K562 (cell line): ENCODE measurements around the gene ZFP64. TPM values are rescaled to one million over a fixed set of nuclear protein-coding genes. Genes with fewer than 3 reads are reported as not detected.

Source experiments
- ATF7 ChIP-seq: fragments of 450-650 bp; IDR thresholded peaks from 2 replicates; pipeline ENCODE4 v1.7.1; 2014; ENCODE audit warnings: mild to moderate bottlenecking, moderate library complexity
- CREBBP ChIP-seq: IDR thresholded peaks from one replicate; pipeline ENCODE4 v1.6.1; 2012; ENCODE audit warnings: low read depth, mild to moderate bottlenecking, control low read depth, inconsistent platforms, low read length
- DPF2 ChIP-seq: fragments of 450-650 bp; IDR thresholded peaks from 2 replicates; pipeline ENCODE4 v1.6.1; 2016
- ETS2 ChIP-seq: IDR thresholded peaks from 2 replicates; pipeline ENCODE4 v1.6.1; 2016; ENCODE audit warnings: borderline replicate concordance, missing genetic modification characterization, mild to moderate bottlenecking, moderate library complexity, missing compliant biosample characterization; ENCODE audit not compliant: poor library complexity, severe bottlenecking
- FOXM1 ChIP-seq, 2 experiments: fragments of 450-650 bp in 1 of 2; sonication (generic) in 1 of 2; formaldehyde crosslinking in 1 of 2; IDR thresholded peaks; 2 replicates each; pipeline versions ENCODE4 v1.6.1 to v1.9.0; 2017 to 2022; ENCODE audit warnings: low read depth in 2 of 2, mild to moderate bottlenecking in 2 of 2, missing genetic modification reagents in 1 of 2, moderate library complexity in 1 of 2
- GTF2E2 ChIP-seq: fragments of 200-800 bp; sonication (Bioruptor generic); IDR thresholded peaks from 2 replicates; pipeline ENCODE4 v1.6.1; 2016; ENCODE audit warnings: missing genetic modification characterization, missing compliant biosample characterization
- HDAC1 ChIP-seq, 2 experiments: fragments of 450-650 bp; IDR thresholded peaks; 2 replicates each; pipeline ENCODE4 v1.6.1; 2016 to 2017; ENCODE audit warnings: inconsistent platforms in 1 of 2, mild to moderate bottlenecking in 1 of 2, moderate library complexity in 1 of 2
- IRF2 ChIP-seq: sonication (generic); formaldehyde crosslinking; IDR thresholded peaks from 2 replicates; pipeline ENCODE4 v1.8.1; 2022; ENCODE audit warnings: mild to moderate bottlenecking, missing genetic modification reagents
- MAX ChIP-seq: sonication (generic); formaldehyde crosslinking; IDR thresholded peaks from 2 replicates; pipeline ENCODE4 v1.9.0; 2022; ENCODE audit warnings: mild to moderate bottlenecking, missing genetic modification reagents
- MBD2 ChIP-seq: sonication (generic); IDR thresholded peaks from 2 replicates; pipeline ENCODE4 v1.6.1; 2016; ENCODE audit warnings: low read depth, borderline replicate concordance
- PKNOX1 ChIP-seq: fragments of 450-650 bp; IDR thresholded peaks from 2 replicates; pipeline ENCODE4 v1.6.1; 2016
- PRMT5 ChIP-seq: sonication (generic); formaldehyde crosslinking; IDR thresholded peaks from 2 replicates; pipeline ENCODE4 v1.5.0; 2020; ENCODE audit warnings: missing genetic modification reagents
- RUNX1 ChIP-seq: sonication (generic); IDR thresholded peaks from 2 replicates; pipeline ENCODE4 v1.6.1; 2016; ENCODE audit warnings: antibody characterized with exemption, low read depth
- SNIP1 ChIP-seq: fragments of 450-650 bp; IDR thresholded peaks from 2 replicates; pipeline ENCODE4 v1.7.1; 2017; ENCODE audit warnings: low read depth, mild to moderate bottlenecking
- SRSF9 ChIP-seq: fragments of 200-400 bp; formaldehyde crosslinking; IDR thresholded peaks from 2 replicates; pipeline ENCODE4 v1.6.1; 2017; ENCODE audit warnings: low read depth, low read length, borderline replicate concordance
- ZBTB11 ChIP-seq, 3 experiments: fragments of 200-800 bp in 1 of 3; fragments of 250-450 bp in 1 of 3; fragments of 450-650 bp in 1 of 3; sonication (Bioruptor Pico) in 1 of 3; sonication (Bioruptor generic) in 1 of 3; formaldehyde crosslinking in 1 of 3; IDR thresholded peaks; 2 replicates each; pipeline versions ENCODE4 v1.6.1 to v1.8.0; 2016 to 2022; ENCODE audit warnings: mild to moderate bottlenecking in 2 of 3, missing genetic modification characterization in 2 of 3, missing compliant biosample characterization in 1 of 3, moderate library complexity in 1 of 3
- ZFP36 ChIP-seq: fragments of 150-350 bp; IDR thresholded peaks from 2 replicates; pipeline ENCODE4 v1.6.1; 2018; ENCODE audit warnings: low read length, low read depth; ENCODE audit not compliant: partially characterized antibody
- ZKSCAN8 ChIP-seq: fragments of 200-800 bp; sonication (Bioruptor generic); IDR thresholded peaks from 2 replicates; pipeline ENCODE4 v1.6.1; 2016; ENCODE audit warnings: missing genetic modification characterization, missing compliant biosample characterization
- ZNF212 ChIP-seq: fragments of 450-650 bp; formaldehyde crosslinking; IDR thresholded peaks from 2 replicates; pipeline ENCODE4 v1.4.0; 2020; ENCODE audit warnings: mild to moderate bottlenecking
- ZNF431 ChIP-seq: sonication (generic); formaldehyde crosslinking; IDR thresholded peaks from 2 replicates; pipeline ENCODE4 v1.8.0; 2022; ENCODE audit warnings: mild to moderate bottlenecking, missing genetic modification reagents
- ZNF511 ChIP-seq: sonication (generic); formaldehyde crosslinking; IDR thresholded peaks from 2 replicates; pipeline ENCODE4 v1.8.0; 2022; ENCODE audit warnings: mild to moderate bottlenecking, missing genetic modification reagents
- ZNF780A ChIP-seq: fragments of 250-450 bp; sonication (Bioruptor Pico); IDR thresholded peaks from 2 replicates; pipeline ENCODE4 v1.5.0; 2021; ENCODE audit warnings: mild to moderate bottlenecking
- ZNF79 ChIP-seq: fragments of 250-450 bp; sonication (Bioruptor Pico); IDR thresholded peaks from 2 replicates; pipeline ENCODE4 v1.4.0; 2020; ENCODE audit warnings: low read depth, mild to moderate bottlenecking, moderate library complexity
- polyA plus RNA-seq, 8 experiments: library from polyadenylated mRNA; depleted of rRNA in 4 of 8; stranded (reverse) in 5 of 8; unstranded in 3 of 8; fragments of >200 nt; fragmentation: Nextera tagmentation in 2 of 8; fragmentation: Illumina TruSeq in 1 of 8; extraction: Ambion mirVana in 2 of 8; extraction: Trizol in 1 of 8; gene quantifications; 2 replicates each; pipeline versions ENCODE4 v1.2.1 to v1.2.3, GENCODE V29; 2011 to 2014; ENCODE audit warnings: inconsistent platforms in 1 of 8, missing spikeins in 1 of 8
- total RNA-seq, 7 experiments: library from RNA; depleted of rRNA in 6 of 7; stranded (reverse); fragments of >200 nt in 6 of 7; fragmentation: Illumina TruSeq in 2 of 7; extraction: Trizol in 2 of 7; gene quantifications; 2 replicates each; pipeline versions ENCODE4 v1.2.1 to v1.2.3, GENCODE V29; 2011 to 2021; ENCODE audit warnings: low replicate concordance in 1 of 7

Gene ZFP64
- total and polyA plus RNA-seq, 9 of the 15 experiments (the other 6 are each of a cell fraction or from before 2014, with no cell fraction given): 1.4 to 13.4 (median 7.0) TPM

- TF ChIP-seq IRF2 (CRISPR knock-in tag) (no peak), ATF7 (no peak), ZKSCAN8 (CRISPR knock-in tag) (no peak), PKNOX1 (no peak), MBD2 (no peak), SRSF9 (no peak), ZNF79 (no peak), ZBTB11 (CRISPR knock-in tag; IDR thresholded peaks at IDR 0.05) (no peak), GTF2E2 (tag) (no peak), PRMT5 (CRISPR knock-in tag) (no peak), ETS2 (tag) (no peak), ZNF780A (CRISPR knock-in tag) (no peak), SNIP1 (no peak), MAX (peak; percentile 67; the same call in 1 of the 2 replicates), RUNX1 (no peak), FOXM1 (IDR thresholded peaks at IDR 0.05; ENCODE audit: low read depth) (no peak), FOXM1 (CRISPR knock-in tag; IDR thresholded peaks at IDR 0.05; ENCODE audit: low read depth) (0 out of 2 replicates have a peak, but pooled peaks have one; percentile 36), ZNF431 (CRISPR knock-in tag) (0 out of 2 replicates have a peak, but pooled peaks have one; percentile 3), ZNF212 (CRISPR knock-in tag) (no peak), CREBBP (no peak), ZNF511 (no peak), ZFP36 (no peak), DPF2 (no peak), HDAC1 (IDR thresholded peaks at IDR 0.05) (peak in 1 of 2 experiments; percentile 35; a peak in 1 of 4 replicates)
Observed at GRCh38 chr20:52191916-52192718, 538 bp upstream of the ZFP64 start (continued).
